Measurements from ENCODE around the gene GPHN. TPM values are rescaled to one million over a fixed set of nuclear protein-coding genes. Genes with fewer than 3 reads are reported as not detected.
"Not testable (repeated sequence)": the region's sequence is repeated elsewhere in the genome, so short reads cannot be mapped to it uniquely, and the experiment has no call there.

Gene GPHN
- total RNA-seq, 1 donor from 2014 or later, result 25.1 TPM

DNA sequence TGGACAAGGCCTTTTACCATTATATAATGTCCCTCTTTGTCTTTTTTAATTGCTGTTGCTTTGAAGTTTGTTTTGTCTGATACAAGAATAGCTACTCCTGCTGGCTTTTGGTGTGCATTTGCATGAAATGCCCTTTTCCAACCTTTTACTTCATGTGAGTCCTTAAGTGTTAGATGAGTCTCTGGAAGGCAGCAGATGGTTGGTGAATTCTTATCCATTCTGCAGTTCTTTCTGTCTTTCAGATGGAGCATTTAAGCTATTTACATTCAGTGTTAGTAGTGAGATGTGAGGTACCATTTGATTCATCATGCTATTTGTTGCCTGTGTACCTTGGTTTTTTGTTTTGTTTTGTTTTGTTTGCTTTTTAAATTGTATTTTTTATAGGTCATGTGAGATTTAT lies 208.3 kb downstream of the GPHN start:
- DNase-seq (no peak), ATAC-seq (ENCODE audit: poor library complexity) (no peak)
- intact Hi-C loops (cut with DNase I), result no loop called here

DNA sequence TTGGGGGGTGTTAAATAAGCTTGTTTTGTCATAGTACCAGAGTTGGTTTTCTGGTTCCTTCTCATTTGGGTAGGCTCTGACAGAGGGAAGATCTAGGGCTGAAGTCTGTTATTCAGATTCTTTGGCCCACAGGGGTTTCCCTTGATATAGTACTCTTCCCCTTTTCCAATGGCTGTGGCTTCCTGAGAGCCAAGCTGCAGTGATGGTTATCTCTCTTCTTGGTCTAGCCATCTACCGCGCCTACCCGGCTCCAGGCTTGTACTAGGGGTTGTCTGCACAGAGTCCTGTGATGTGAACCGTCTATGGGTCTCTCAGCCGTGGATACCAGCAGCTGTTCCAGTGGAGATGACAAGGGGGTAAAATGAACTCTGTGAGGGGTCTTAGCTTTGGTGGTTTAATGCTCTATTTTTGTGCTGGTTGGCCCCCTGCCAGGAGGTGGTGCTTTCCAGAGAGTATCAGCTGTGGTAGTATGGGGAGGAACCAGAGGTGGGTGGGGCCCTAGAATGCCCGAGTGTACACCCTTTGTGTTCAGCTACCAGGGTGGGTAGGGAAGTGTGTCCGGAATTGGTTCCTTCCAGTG lies 209.7 kb downstream of the GPHN start:
- no peak for DNase-seq
- intact Hi-C loops (cut with DNase I), result no loop called here
- ATAC-seq (ENCODE audit: poor library complexity), result no peak

GRCh38 chr14:66724996-66725395 lies 217.0 kb downstream of the GPHN start:
- intact Hi-C loops (cut with DNase I), result no loop called here
- DNase-seq (no peak), ATAC-seq (ENCODE audit: poor library complexity) (no peak)

- ATAC-seq (ENCODE audit: poor library complexity); intact Hi-C loops (cut with DNase I); DNase-seq: not testable (repeated sequence)
These were observed 223.4 kb downstream of the GPHN start for GRCh38 chr14:66731298-66731697.

GRCh38 chr14:66735853-66736252 lies 227.9 kb downstream of the GPHN start:
- ATAC-seq (ENCODE audit: poor library complexity), result no peak
- intact Hi-C loops (cut with DNase I), result no loop called here

GRCh38 chr14:66739826-66740225 lies 231.9 kb downstream of the GPHN start:
- intact Hi-C loops (cut with DNase I), result no loop called here
- no peak for DNase-seq
- no peak for ATAC-seq (ENCODE audit: poor library complexity)

More at GRCh38 chr14:66735853-66736252, 227.9 kb downstream of the GPHN start:
- no peak for DNase-seq

- intact Hi-C loops (cut with DNase I), result no loop called here
- no peak for ATAC-seq (ENCODE audit: poor library complexity)
These were observed 237.1 kb downstream of the GPHN start for GRCh38 chr14:66745078-66745477.

GRCh38 chr14:66746316-66747006 lies 238.5 kb downstream of the GPHN start:
- intact Hi-C loops (cut with DNase I), result no loop called here
- no peak for DNase-seq
- ATAC-seq (ENCODE audit: poor library complexity), result peak; percentile 53

More at GRCh38 chr14:66745078-66745477, 237.1 kb downstream of the GPHN start:
- no peak for DNase-seq

- intact Hi-C loops (cut with DNase I), result no loop called here
These were observed 244.2 kb downstream of the GPHN start for GRCh38 chr14:66752109-66752508.

GRCh38 chr14:66758031-66758613 lies 250.2 kb downstream of the GPHN start:
- ATAC-seq (ENCODE audit: poor library complexity), result no peak
- no peak for DNase-seq
- intact Hi-C loops (cut with DNase I), result no loop called here

More at GRCh38 chr14:66752109-66752508, 244.2 kb downstream of the GPHN start:
- DNase-seq, result no peak
- ATAC-seq (ENCODE audit: poor library complexity), result no peak

DNA sequence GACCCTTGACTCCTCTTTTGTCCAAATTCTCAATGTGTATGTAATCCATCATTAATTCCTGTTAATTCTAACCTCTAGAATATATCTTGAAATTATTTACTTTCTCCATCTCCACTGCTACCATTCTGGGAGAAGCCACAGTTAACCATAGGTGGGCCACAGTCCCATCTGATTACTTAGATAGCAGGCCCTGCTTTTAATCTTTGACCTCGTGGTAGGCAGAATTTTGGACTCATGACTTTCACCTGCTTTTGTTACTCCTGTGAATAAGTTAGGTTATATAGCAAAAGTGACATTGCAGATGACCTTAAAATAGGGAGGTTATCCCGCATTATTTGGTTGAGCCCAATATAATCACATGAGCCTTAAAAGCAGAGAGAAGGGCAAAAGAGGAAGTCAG lies 264.2 kb downstream of the GPHN start:
- DNase-seq (no peak), ATAC-seq (ENCODE audit: poor library complexity) (no peak)
- intact Hi-C loops (cut with DNase I), result no loop called here

GRCh38 chr14:66782853-66783252 lies 274.9 kb downstream of the GPHN start:
- DNase-seq, result no peak

DNA sequence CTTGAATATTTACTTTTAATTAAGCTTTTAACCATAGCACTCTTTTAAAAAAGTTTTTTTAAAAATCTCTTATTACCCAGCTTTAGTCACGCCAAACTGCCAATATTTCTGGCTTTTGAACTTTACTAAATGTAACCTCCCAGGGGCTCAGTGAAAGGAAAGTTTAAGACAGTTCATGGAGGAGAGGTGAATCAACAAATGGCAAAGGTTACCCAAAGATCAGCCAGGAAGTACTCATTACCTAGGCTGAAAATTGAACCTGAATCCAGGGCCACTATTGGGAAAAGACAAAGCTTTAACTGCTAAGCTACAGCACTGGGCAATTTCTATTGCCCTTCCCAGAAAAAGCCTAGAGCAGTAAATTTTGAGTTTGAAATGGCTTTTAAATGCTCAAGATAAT lies 282.2 kb downstream of the GPHN start:
- DNase-seq (no peak), ATAC-seq (ENCODE audit: poor library complexity) (no peak)
- intact Hi-C loops (cut with DNase I), result no loop called here

More at GRCh38 chr14:66782853-66783252, 274.9 kb downstream of the GPHN start:
- intact Hi-C loops (cut with DNase I), result no loop called here
- no peak for ATAC-seq (ENCODE audit: poor library complexity)

GRCh38 chr14:66802962-66803361 lies 295.0 kb downstream of the GPHN start:
- DNase-seq (no peak), ATAC-seq (ENCODE audit: poor library complexity) (no peak)
- intact Hi-C loops (cut with DNase I), result no loop called here

GRCh38 chr14:66804141-66804540 lies 296.2 kb downstream of the GPHN start:
- no peak for ATAC-seq (ENCODE audit: poor library complexity)
- intact Hi-C loops (cut with DNase I), result no loop called here
- no peak for DNase-seq

DNA sequence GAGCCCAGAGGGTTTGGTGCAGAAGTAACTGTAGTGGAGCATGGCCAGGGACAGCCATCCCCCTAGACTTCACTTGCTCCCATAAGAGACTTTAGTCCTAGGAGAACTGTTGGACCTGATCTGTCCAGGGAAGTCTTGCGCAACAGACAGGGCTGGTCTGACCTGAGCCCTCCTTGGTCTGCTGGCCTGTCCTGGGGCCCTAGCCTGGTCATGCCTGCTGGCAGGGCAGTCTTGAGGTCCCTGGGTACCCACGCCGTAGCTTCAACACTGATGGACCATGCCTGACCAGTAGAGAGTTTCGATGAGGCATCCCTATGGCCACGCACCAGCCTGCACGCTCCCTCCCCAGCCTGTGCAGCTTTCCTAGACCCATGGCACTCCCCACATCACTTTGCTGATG lies 305.7 kb downstream of the GPHN start:
- no peak for DNase-seq
- intact Hi-C loops (cut with DNase I), result no loop called here
- ATAC-seq (ENCODE audit: poor library complexity), result no peak

DNA sequence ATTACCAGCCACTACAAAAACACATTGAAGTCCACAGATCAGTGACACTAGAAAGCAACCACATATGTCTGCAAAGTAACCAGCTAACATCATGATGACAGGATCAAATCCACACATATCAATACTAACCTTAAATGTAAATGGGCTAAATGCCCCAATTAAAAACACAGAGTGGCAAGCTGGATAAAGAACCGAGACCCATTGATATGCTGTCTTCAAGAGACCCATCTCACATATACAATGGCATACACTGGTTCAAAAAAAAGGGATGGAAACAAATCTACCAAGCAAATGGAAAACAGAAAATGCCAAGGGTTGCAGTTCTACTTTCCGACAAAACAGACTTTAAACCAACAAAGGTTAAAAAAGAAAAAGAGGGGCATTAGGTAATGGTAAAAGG lies 307.7 kb downstream of the GPHN start:
- intact Hi-C loops (cut with DNase I), result no loop called here
- DNase-seq (no peak), ATAC-seq (ENCODE audit: poor library complexity) (no peak)

- intact Hi-C loops (cut with DNase I), result no loop called here
- no peak for ATAC-seq (ENCODE audit: poor library complexity)
These were observed 316.3 kb downstream of the GPHN start for GRCh38 chr14:66824251-66824650.

DNA sequence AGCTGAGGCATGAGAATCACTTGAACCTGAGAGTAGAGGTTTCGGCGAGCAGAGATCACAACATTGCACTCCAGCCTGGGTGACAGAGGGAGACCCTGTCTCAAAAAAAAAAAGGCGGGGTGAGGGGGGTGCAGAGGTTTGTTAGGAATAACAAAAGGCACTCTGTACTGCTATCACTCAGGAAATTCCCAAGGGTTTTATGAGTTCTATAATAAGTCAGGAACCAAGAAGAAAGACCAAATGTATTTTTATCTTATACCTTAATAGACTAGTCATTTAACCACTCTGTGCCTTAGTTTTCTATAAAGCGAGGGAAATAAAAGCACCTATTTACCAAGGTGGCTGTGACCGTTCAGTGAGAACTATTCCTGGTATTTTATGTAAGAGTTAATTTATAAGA lies 319.2 kb downstream of the GPHN start:
- ATAC-seq (ENCODE audit: poor library complexity) (no peak), DNase-seq (no peak)
- intact Hi-C loops (cut with DNase I), result no loop called here

More at GRCh38 chr14:66824251-66824650, 316.3 kb downstream of the GPHN start:
- no peak for DNase-seq

DNA sequence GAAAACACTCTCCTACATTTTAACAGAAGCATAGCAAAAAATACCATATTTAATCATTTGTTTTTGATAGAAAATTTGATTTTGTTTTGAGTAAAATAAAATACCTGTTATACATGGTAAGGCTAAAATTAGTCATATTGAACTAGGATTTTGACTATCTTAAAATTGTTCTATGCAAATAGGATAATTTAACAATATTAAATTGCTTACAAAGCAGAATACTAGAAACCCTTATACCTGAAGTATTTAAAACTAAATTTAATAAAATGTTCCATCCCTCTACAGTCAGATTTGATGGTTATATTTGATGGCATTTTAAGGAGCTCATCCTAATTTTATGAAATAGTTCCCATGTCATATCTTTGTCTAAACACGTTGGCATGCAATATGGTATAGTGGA lies 323.2 kb downstream of the GPHN start:
- no peak for ATAC-seq (ENCODE audit: poor library complexity)
- intact Hi-C loops (cut with DNase I), result no loop called here
- no peak for DNase-seq

All from Right ventricle myocardium superior (tissue), 1 donor.